Esophagus (tissue), 2 donors: ENCODE results near the gene PAQR7. TPM values are rescaled to one million over a fixed set of nuclear protein-coding genes. Genes with fewer than 3 reads are reported as not detected.

Source experiments
- H3K27ac ChIP-seq, 2 donors: one replicate each; pipeline ENCODE4 v1.5.1; 2013; ENCODE audit warnings: low read depth in 2 of 2, mild to moderate bottlenecking in 2 of 2, inconsistent platforms in 1 of 2, low read length in 1 of 2, moderate library complexity in 1 of 2
- H3K27me3 ChIP-seq, 2 donors: one replicate each; pipeline ENCODE4 v1.6.1; 2013; ENCODE audit warnings: low read length in 2 of 2, control low read depth in 1 of 2, mild to moderate bottlenecking in 1 of 2; ENCODE audit not compliant: insufficient read depth in 2 of 2, control insufficient read depth in 1 of 2
- H3K36me3 ChIP-seq, 2 donors: one replicate each; pipeline ENCODE4 v1.6.1; 2013; ENCODE audit warnings: low read length in 1 of 2; ENCODE audit not compliant: control insufficient read depth in 2 of 2, insufficient read depth in 2 of 2
- H3K4me1 ChIP-seq, 2 donors: one replicate each; pipeline ENCODE4 v1.6.1; 2013; ENCODE audit warnings: low read length in 1 of 2; ENCODE audit not compliant: control insufficient read depth in 2 of 2, insufficient read depth in 2 of 2
- H3K4me3 ChIP-seq, 2 donors: one replicate each; pipeline ENCODE4 v1.5.1; 2013; ENCODE audit warnings: low read length in 2 of 2, mild to moderate bottlenecking in 2 of 2, low read depth in 1 of 2, moderate library complexity in 1 of 2
- H3K9me3 ChIP-seq, 2 donors: one replicate each; pipeline ENCODE4 v1.6.1; 2013; ENCODE audit warnings: mild to moderate bottlenecking in 2 of 2, low read depth in 1 of 2, low read length in 1 of 2, moderate library complexity in 1 of 2; ENCODE audit not compliant: control insufficient read depth in 2 of 2, insufficient read depth in 1 of 2
- WGBS, 2 donors: extraction: QIAGEN DNeasy Blood & Tissue Kit; methylation state at CpG; one replicate each; pipeline ENCODE4 v1.1.7; 2013; 5-methylcytosine and 5-hydroxymethylcytosine counted together
- polyA plus RNA-seq, 2 donors: library from polyadenylated mRNA; stranded (reverse); fragments of 200-250 nt; gene quantifications; one replicate each; pipeline ENCODE4 v1.2.3, GENCODE V29; 2013
- donor health status: healthy with polysubstance abuse.
- donor health status: Bipolar disorder and iron deficiency.

Gene PAQR7
- polyA plus RNA-seq, 2 donors, result 9.5 to 14.3 TPM

- H3K4me1 ChIP-seq, result peaks cover 0 to 15% of the 10 kb centered on the region in 2 donors
- no peaks in the 10 kb centered on the region for H3K9me3 ChIP-seq
- no peaks in the 10 kb centered on the region for H3K27me3 ChIP-seq
- H3K36me3 ChIP-seq, result peaks cover 0 to 46% of the 10 kb centered on the region in 2 donors
- no peak overlapping the region for H3K27ac ChIP-seq
- no peak overlapping the region for H3K4me3 ChIP-seq
- WGBS, 2 donors, result 88 to 89% methylated on average over 24 of the region's 24 CpGs
Measured at GRCh38 chr1:25813734-25814471, 61.6 kb downstream of the PAQR7 start.

GRCh38 chr1:25813071-25813733 is 62.3 kb downstream of the PAQR7 start:
- Histone ChIP-seq H3K9me3 (no peaks in the 10 kb centered on the region), H3K36me3 (peaks cover 0 to 49% of the 10 kb centered on the region in 2 donors), H3K4me1 (peaks cover 0 to 18% of the 10 kb centered on the region in 2 donors), H3K27me3 (no peaks in the 10 kb centered on the region), H3K4me3 (no peak overlapping the region), H3K27ac (no peak overlapping the region)
- 81 to 83% methylated on average over 11 of the region's 11 CpGs for WGBS, 2 donors

Other genes starting within 250 kb of the PAQR7 start
- 10 to 100 TPM; 19.2 to 21.4 TPM for gene SELENON, start 75.5 kb downstream of the PAQR7 start, polyA plus RNA-seq
- gene MTFR1L, start 55.8 kb downstream of the PAQR7 start, polyA plus RNA-seq, result 10 to 100 TPM; 28.4 to 32.0 TPM
- 1 to 10 TPM; 1.1 to 2.0 TPM for gene AUNIP, start 16.3 kb downstream of the PAQR7 start, polyA plus RNA-seq
- 100 to 1,000 TPM; 115 to 137 TPM for gene STMN1, start 30.7 kb upstream of the PAQR7 start, polyA plus RNA-seq
- gene PAFAH2, start 122.4 kb upstream of the PAQR7 start, polyA plus RNA-seq, result 1 to 10 TPM; 5.7 to 5.8 TPM
- gene EXTL1, start 146.1 kb upstream of the PAQR7 start, polyA plus RNA-seq, result under 1 TPM; 0.09 to 0.45 TPM
- gene SLC30A2, start 170.4 kb upstream of the PAQR7 start, polyA plus RNA-seq, result under 1 TPM in 1 of 2 donors, not detected in 1; 0.01 TPM
- under 1 TPM; 0.10 to 0.19 TPM for gene TRIM63, start 191.9 kb upstream of the PAQR7 start, polyA plus RNA-seq
- 1 to 10 TPM; 2.6 to 3.7 TPM for gene PDIK1L, start 236.1 kb upstream of the PAQR7 start, polyA plus RNA-seq